RPMI8226 (cell line): ENCODE data around the gene MED12L.

Experiments used
- DNase-seq: peaks from one replicate; pipeline ENCODE4 v3.0.0-alpha.2; 2015

Gene MED12L

DNA sequence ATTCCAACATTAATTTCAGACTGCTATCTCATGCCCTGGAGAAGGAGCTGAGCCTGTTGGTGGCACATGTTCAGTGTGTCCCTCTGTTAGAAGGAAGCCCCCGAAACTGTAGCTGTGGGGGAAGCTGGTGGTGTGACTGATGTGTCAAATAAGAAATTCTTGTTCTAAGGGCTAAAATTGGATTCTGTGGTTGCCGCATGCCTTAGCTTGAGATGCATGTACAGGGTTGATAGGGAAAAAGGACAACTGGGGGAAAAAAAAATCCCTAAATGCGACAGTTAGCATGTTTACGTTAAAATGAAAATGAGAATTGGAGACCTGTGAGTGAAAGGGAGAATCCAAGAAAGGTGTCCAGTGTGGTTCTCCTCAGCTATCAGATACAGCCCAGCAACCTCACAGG is 58.6 kb downstream of the MED12L start:
- DNase-seq: no peak

DNA sequence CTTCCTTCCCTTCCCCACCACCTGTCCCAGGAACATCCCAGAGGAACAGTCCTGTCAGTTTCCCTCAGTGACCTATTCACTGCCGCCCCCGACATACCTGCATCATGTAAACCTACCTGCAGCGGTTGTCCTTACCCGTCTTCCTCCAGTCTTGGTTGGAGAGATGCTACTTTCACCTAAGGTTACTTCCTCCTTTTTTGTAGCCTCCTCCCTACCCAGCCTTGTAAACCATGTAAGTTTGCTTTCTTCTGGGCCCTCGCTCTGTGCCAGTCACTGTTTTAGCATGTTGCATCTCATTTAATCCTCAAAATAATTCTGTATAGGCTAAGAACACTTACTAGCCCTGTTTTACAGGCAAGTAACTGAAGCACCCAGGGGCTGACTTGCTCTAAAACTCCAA is 59.3 kb downstream of the MED12L start:
- no peak for DNase-seq

DNA sequence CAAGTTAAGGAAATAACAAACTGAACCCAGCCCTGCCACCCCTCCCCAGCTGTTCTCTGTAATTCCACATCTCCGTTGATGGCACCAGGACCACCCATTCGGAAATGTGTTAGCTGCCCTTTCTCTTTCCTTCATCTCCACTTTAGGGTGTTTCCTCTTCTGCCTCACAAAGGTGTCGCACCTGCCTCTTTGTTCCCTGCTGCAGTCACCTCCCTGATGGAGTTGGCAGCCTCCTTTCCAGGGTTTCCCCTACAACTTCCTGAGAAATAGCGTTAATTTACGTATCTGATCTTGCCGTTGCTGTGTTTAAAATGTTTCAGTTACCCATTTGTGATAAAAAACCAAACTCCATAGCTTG is 60.2 kb downstream of the MED12L start:
- no peak for DNase-seq

DNA sequence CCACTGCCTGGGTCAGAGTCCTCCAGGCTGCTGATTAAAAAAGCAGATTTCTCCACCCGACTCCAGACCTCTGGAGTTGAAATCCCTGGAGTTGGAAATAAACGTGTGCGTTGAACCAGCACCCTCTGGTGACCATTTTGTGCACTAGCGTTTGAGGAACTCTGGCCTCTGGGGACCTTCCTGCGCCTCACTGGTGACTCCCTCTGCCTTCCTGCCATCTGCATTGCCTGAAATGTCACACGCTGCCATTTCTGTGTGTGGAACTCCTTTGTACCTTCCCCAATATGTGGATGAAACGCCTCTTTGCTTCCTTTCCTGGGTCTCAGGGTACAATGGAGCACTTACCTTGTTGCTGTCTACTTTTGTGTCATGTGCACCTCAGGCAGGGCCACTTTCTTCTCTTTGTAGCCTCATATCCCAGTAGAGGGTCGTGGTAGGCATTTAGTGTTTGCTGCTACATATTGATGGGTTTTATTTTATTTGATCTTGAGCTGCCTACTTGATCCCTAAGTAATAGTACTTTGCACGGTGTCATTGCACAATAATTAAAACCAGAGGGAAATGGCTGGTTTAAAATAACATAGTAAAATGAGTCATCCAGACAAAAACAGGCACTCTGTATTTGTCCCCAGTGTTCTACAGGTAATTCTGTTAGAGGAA is 60.7 kb downstream of the MED12L start:
- peak; percentile 73 for DNase-seq

DNA sequence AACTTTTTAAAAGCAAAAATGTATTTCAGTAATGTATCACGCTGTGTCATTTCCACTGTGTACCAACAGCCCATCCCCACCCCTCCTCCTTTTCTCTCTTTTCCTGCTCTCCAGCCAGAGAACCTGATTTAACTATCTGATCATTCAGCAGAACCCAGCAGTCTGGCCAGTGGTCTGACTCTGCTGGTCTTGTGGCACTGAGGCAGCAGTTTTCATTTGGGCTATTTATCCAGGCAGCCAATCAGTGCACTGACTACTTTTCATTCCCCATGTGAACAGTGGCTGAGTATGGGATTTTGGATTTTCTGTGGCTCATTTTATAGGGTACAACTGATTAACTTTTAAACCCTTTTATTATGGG is 61.2 kb downstream of the MED12L start:
- DNase-seq: no peak

DNA sequence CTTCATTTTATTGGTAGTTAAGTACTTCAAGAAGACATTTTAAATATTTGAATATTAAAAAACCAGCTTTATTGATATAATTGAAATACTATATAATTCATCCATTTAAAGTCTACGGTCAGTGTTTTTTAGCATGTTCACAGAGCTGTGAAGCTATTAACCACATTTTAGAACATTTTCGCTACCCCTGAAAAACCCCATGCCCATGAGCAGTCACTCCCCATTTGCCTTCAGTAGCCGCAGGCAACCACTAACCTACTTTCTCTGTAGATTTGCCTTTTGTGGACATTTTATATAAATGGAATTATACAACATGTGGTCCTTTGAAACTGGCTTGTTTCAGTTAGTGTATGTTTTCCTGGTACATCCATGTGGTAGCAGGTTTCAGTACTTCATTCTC is 61.8 kb downstream of the MED12L start:
- no peak for DNase-seq

DNA sequence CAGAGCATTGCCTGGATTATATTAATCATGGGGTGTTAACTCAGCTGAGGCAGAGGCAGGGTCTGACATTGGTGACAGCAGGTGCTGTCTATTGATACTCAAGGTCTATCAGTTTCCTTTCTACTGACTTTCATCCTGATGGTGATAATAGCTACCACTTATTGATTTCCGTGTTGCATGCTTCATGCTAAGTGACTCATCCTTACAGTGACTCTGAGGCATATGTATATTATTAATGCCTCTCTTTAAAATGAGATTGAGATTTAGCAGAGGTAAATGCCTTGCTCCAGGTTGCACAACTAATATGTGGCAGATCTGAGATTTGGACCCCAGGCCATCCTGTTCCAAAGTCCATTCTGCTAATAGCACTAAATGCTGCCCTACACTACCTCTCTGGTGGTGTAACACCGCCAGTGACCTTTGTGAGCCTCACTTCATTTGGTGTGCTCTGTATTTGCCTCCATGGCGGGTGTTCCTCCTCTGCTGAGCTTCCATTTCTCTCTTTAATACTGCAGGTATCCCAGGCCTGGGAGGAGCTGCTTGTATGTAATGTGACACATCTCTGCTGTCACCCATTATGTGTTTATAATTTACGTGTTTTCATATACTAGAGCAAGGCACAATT is 67.1 kb downstream of the MED12L start:
- no peak for DNase-seq

DNA sequence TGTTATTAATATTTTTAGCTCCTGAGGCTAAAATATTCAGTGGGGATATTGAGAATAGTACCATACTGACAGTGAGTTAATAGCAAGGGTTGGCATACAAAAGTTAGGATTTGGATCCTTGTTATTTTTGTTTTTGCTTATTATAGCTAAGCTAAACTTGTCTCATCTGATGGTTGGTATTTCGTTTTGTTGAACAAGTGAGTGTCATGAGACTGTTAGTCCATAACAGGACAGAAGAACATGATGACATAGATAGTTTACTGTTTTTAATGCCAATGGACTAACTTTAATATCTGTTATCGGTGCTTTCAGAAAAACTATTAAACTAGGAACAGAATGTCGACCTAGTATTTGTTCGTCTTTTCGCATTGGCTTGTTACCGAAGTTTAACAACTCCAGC is 69.1 kb downstream of the MED12L start:
- DNase-seq: no peak

DNA sequence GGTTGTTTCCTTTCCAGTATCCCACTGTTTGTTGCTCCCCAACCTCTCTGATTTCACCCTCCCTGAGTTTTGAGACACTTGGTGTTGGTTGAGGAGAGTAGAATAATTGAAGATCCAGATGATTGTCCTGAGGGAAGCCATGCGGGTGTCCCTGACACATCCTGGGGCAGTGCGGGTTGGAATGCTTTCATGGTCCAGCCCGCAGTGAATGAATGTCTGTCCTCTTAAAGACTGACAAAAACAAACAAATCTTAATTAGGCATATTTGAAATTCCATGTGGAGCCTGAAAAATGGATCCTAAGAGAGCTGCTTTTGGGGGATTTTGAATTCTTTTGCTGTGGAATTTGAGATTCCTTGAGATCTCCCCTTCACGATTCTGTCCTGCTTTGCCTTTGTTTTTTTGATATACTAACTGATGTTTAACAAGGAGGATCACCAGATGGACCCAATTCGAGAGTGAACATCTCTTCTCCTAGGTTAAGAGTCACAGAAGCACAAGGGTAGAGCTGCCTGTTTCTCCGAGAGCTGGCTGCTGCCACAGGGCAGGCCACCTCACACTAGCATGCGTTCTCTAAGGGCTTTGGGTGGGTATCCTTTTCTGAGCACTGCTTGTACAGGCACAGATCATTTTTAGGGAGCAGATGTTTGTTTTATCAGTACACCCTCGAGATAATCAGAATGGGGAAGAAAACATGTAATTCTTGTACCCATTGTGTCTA is 70.1 kb downstream of the MED12L start:
- no peak for DNase-seq

DNA sequence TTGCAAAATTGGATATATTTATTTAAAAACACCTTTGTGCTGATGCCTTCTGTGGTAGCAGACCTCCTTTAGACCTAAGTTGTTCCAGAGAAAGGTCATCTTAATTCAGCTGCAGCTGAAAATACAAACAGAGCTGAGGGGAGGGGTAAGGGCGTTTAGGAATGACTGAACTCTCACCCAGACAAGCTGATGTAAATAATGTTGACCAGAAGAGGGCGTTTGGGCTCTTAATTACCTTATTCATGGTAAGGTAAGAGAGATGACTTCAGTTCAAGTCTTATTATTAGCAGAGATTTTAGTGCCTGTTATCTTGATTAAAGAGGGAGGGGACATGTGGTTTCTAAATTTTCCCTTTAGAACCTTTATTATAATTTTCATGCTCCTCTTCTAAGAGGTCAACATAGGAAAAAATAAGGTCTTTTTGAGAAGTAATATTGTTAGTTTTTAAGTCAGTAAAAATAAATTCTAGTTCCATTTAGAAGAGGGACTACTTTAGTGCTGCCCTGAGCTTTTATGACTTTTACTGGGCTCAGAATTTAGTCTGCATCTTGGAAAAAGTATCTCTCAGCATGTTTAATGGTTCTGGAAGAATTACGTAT is 71.3 kb downstream of the MED12L start:
- DNase-seq: peak; percentile 83

DNA sequence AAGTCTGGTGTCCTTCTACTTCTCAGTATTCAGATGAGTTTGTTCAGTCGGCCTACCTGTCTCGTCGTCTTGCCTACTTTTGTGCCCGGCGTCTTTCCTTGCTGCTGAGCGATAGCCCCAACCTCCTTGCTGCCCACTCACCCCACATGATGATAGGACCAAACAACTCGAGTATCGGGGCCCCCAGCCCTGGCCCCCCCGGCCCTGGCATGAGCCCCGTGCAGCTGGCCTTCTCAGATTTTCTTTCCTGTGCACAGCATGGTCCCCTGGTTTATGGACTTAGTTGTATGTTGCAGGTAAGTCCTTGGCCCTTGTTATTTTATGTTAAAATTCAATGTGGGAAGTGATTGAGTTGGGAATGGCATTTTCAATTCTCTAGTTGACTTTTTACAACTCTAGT is 74.3 kb downstream of the MED12L start:
- DNase-seq: no peak

DNA sequence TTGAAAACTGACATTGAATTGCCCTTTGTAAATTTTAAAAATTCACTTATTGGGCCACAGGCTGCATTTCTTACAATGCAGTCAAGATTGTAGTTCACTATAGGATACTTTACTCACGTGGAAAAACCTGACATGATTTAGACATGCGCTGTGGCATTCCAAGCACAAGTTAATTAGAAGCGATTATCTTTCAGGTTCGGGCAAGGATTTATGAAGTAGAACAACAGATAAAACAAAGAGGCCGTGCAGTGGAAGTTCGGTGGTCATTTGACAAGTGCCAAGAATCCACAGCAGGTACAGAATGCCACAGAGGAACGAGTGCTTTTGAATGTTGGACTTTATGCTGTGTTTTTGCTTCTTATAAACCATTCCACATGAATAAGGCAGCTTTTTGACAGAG is 79.8 kb downstream of the MED12L start:
- no peak for DNase-seq

DNA sequence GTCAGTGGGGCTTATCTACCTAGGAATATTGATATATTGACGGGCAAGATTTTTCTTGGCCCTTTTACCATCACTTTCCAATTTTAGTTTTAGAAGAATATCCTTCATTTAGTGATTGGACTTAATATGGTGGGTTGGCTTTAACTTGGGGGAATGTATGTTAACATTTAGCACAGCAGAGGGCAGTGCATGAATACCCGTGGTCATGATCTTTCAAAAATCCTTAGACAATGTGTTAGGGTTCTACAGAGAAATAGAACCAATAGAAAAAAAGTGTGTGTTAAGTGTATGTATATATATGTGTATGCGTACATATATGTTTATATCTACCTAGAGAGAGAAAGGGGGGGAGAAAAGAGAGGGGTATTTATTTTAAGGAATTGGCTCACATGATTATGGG is 80.7 kb downstream of the MED12L start:
- no peak for DNase-seq

DNA sequence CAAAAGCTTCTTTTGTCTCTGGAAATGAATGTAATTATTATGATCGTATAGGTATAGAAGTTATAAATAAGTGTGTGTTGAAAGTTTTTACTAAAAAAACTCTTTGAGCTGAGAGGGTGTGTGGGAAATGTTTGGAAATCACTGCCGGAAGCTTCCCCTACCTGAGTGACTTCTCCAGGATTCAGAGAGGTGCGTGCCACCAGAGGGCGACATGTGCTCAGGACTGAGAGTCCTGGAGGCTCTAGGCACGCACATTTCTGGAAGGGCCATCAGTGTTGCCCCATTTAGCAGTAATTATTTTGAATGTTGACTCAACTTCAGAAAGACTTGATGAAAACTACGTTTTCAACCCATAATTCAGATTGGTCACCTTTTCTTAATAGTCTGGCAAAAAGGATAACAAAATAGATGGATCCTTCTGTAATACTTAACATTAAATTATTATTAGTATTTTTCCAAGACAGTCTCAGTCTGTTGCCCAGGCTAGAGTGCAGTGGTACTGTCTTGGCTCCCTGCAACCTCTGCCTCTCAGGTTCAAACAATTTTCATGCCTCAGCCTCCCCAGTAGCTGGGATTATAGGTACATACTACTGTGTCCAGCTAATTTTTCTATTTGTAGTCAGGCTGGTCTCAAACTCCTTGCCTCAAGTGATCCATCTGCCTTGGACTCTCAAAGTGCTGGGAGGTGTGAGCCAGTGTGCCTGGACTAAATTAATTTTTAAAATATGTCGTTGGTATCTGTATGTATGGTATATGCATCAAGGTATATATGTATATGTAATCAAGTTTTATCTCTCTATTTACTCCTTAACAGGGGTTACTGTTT is 83.0 kb downstream of the MED12L start:
- DNase-seq: peak; percentile 85

DNA sequence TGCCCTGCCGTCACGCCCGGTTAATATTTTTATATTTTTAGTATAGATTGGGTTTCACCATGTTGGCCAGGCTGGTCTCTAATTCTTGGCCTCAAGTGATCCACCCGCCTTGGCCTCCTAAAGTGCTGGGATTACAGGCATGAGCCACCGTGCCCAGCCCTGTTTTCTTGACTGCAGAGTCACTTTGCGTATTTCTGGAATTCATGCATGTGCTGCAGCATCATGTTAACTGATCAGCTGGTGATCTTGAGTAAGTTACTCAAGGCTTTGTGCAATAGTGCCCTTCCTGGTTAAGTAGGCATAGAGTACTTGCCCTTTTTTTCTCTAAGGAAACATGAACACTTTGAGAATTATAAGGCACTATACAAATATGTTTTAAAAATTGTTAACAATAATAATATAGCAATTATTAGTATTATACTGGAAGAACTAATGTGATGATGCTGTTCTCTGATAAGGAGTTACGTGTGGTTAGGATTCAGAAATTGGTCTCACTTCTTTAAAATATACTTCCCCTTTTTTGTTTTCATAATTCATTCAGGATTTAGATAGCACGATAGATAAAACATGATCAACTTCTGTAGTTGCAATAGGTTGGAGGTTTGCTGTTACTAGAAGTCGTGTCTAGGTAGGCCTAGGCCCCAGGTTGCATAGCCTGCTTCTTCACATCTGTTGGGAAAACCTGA is 83.9 kb downstream of the MED12L start:
- no peak for DNase-seq

DNA sequence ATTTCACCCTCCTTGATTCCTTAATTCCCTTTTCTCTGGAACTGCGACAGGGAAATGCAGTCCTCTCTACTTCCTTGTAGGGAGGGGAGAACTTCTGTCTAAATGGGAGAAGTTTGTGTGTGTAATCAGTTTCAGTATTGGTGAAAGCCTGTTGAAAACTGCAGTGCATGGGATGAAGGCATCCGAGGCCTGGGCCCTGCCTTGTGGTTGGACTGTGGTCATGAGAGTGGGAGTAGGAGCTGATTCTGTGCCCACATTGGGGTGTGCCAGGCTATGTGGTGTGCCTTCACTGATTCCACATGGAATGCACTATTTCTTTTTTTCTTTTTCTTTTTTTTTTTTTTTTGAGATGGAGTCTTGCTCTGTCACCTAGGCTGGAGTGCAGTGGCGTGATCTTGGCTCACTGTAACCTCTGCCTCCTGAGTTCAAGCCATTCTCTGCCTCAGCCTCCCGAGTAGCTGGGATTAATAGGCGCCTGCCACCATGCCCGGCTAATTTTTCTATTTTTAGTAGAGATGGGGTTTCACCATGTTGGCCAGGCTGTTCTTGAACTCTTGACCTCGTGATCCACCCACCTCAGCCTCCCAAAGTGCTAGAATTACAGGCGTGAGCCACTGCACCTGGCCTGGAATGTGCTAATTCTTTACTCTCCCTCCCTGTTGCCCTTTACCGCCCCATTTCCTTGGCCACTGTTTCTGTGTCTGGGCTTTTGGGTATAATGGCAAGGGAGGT is 84.7 kb downstream of the MED12L start:
- peak; percentile 63 for DNase-seq

DNA sequence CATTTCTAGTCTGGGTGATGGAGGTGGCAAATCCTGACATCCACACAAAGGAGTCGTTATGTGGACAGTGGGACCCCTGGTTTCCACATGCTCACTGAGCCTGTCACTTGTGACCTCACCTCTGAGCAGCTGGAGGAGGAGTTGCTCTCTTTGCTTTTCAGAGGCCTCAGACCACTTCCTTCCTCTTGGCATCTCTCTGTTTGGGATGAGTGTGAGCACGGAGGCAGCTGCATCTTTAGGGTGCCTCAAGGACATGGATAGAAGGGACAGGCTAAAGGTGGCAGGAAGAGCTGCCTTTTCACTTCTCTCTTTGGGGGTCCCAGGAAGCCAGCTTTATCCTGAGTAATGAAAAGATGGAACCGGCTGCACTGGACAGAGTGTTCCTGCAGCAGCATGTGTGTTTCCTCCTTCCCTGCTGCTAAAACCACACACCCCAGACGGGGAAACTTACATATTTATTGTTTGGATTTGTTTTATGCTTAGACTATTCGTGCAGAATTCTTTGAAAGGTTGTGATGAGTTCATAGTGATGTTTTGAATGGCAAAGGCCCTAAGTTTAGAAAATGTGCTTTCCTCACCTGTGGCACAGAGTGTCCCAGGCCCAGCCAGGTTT is 85.8 kb downstream of the MED12L start:
- DNase-seq: peak; percentile 50

DNA sequence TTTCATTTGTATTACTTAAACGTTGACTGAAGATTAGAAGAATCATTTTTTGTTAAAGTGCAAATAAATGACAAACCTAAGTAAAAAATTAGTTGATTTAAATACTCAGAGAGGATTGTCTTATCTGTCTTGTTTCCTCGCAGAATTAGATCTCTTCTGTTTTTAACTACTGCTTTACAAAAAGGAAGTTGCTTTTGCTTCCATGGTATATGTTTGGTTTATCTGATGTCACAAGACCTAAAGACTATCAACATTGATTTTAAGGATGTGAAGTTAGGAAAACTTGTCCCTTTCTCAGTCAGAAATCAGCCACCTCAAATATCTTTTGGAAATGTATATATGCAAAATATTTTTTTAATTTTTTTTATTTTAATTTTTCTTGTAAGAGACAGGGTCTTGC is 88.9 kb downstream of the MED12L start:
- DNase-seq: no peak

DNA sequence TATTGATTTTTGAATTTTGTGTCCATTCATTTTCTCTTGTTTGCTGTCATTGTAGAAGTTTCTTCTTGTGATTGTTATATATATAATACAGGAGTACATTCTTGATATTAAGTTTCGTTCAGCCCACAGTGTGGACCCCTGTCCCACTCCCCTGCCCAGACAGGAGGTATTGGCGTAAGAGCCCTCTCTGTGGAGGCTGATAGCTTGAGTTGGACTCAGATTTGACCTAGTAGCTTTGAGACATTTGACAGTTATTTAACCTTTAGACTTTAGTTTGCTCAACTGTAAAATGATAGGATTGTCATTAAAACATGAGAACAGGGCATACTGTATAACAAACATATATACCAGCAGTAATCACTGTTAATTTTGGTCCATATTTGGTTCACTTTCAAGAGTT is 90.5 kb downstream of the MED12L start:
- DNase-seq: no peak

DNA sequence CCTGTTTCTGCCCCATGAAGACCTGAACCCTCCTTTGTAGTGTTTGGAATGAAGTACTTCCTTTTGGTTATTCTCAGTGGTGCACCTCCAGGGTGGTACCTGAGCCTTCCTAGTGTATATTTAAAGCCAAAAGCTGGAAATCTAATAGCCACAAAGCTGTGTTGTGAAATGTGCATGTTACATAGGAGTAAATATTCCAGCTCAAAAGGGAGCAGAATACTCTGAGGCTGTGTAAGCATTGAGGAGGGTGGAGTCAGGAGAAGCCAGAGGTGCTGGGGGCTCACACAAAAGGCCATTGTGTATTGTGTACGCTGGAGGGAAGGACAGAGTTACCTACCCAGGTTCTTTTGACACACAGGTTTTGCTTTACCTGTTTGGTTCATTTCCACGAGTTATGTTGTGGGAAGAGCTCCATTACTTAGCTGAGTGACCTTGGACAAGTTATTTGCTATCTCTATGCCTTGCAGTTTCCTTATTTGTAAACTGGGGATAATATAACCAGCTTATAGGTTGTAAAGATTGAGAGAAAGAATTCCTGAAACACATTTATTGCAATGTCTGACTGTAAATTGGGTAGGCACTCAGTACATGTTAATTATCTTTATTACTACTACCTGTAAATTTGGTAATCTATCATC is 92.9 kb downstream of the MED12L start:
- DNase-seq: no peak
